Hematopoietic multipotent progenitor cell treated with erythropoietin and hydrocortisone succinate and interleukin-3 and kit ligand, for 4 days (in vitro differentiated cells): Measurements from ENCODE around the gene CMYA5.

Source experiments
- DNase-seq: peaks from one replicate; pipeline ENCODE4 v3.0.0-alpha.2; 2015

CMYA5 gene

DNA sequence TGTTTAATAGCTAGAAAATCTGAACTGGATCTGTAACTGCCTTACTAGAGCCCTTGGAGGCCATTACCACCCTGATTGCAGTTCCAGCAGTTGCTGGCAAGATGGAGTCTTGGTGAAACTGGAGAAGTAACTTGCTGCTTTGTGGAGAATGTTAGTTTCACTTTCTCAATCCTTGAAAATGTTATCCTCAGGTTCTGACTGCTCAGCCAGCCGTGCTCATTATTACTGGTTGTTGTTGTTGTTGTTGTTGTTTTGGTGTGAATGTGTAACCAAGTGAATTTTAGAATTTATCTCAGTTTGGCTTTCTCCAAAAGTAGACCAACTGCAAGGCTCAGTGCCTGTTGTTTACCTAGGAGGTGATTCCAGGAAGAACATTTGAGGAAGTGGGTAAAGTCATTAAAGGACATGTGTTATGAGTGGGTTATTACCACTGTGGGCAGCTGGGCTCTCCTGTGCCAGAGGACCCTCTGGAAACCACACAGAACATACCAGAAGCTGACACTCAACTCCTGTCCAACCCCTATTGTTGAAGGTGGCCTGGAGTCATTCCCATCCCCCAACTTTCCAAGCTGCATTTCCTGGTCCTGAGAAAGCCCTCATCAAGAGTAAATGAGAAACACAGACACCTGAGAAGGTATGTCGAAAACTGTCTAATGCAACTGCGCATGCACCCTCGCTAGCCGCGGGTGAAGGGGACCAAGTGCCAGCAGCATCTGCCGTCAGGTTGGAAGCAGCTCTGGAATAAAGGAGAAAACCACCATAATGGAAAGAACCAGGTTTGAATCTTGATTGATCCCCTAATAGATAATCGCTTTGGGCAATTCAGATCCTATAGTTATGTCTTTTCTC is 111.6 kb downstream of the CMYA5 start:
- peak; percentile 29 for DNase-seq

DNA sequence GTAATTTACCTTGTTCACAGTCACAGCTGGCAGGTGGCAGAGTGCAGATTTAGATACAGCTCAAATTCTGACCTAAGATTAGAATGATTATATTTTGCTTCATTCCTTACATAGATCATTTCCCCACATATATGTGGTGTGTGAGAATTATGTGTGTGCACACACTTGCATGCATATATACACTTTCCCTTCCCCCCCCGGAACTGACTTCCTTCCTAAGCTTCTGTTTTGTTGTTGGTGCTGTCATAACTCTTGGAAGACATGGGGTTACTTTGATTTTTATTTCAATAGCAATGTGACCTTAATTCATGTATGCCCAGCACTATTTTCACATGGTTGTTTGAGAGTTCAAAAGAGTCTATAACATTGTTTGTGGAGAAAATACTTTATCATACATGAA is 112.8 kb downstream of the CMYA5 start:
- peak; percentile 8 for DNase-seq

DNA sequence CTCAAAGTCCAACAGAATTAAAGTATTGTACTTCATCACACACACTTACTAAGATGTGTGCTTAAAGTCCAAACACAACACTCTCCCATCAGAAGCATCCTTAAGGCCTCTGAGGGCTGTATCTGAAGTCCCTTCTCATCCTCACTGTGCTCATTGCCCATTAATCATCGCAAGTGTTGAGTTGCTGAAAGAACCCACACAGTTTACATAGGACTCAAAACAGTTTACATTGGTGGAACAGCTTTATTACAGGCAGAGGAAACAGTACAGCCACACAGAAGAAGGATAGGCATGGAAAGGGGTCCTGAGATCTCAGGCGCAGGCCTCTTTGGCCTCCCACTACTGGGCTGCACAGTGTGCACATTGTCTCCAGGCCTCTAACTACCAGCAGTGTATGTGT is 113.4 kb downstream of the CMYA5 start:
- DNase-seq, result no peak

DNA sequence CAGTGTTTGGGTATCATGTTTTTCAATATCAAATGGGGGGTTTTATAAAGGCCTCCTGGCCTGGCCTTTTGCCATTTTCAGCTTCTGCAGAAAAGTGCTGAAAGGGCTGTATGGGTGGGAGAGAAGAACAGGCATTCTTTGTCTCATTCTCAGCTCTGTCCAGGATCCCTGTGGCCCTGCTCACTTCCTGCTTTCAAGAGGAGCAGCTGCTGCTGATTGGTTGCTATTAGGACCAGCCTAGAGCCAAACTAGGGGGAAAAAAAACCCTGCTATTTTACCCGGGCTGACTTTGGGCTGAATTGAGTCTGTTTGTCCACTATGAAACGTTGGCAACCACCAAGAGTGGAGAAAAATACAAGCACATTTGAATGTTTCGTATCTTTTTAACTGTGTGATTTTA is 117.1 kb downstream of the CMYA5 start:
- peak; percentile 43 for DNase-seq

DNA sequence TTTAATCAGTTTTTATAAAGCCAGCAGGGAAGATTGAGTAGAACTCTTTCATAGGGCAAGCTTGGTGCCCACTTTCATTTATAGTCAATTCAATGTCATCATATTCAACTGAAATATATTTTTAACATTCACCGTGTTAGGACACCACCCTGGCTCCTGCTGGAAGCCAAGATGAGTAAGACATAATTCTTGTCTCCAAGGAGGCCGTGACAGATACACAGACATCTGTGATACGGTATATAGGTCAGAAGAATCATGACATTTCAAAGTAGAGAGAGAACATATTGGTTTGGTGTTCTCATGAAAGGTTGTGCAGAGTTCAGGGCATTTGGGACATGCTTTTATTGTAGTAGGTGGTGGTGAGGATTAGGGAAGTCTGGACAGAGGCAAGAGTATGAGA is 120.1 kb downstream of the CMYA5 start:
- no peak for DNase-seq

DNA sequence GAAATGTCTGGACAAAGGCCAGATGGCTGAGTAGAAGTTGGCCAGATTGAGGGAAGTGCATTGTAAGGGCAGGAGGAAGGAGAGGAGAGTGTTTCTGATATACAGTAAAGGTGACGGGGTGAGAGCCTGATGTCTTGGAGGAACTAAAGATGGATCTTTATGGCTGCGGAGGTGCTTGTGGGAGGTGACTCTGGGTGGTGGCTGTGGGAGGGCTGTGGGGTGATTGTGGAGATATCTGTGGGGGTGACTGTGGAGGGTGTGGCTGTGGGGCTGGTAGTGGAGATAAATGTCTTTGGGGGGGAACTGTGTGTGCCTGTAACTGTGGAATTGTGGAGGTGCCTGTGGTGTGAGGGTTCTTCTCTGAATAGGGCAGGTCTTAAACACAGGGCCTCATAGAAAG is 121.4 kb downstream of the CMYA5 start:
- peak; percentile 88 for DNase-seq

DNA sequence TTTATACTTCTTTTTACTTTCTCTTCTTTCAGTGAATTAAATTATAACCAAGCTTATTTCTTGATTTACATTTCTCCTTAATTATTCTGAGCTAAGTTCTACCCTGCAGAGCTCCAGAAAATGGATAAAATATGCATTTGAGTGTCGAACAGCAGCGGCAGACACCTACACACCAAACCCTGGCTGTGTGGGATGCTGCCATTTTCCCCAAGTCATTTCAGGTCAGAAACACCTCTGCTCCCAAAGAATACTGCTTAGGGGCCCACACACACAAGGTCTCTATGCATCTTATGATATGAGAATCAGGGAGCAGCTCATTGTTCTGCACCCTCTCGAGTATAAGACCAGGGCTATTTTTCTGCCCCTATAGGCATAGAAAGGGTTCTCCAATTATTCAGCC is 122.3 kb downstream of the CMYA5 start:
- no peak for DNase-seq

DNA sequence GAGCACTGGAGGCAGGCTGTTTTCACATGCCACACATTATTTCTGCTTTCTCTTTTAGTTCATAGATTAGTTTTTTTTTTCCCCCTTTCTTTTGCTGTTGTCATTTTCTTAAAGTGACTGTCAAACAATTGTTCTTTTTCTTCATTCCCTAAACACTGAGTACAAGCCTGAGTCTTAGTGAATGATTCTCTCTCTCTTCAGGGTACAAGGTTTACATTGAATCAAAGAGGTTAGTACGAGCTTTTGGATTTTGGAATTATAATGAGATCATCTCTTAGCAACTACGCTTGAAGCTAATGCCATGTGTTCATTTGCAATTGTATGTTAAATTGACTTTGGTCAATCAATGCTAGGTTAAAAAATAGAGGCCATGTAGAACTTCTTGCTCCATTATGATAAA is 125.1 kb downstream of the CMYA5 start:
- no peak for DNase-seq

DNA sequence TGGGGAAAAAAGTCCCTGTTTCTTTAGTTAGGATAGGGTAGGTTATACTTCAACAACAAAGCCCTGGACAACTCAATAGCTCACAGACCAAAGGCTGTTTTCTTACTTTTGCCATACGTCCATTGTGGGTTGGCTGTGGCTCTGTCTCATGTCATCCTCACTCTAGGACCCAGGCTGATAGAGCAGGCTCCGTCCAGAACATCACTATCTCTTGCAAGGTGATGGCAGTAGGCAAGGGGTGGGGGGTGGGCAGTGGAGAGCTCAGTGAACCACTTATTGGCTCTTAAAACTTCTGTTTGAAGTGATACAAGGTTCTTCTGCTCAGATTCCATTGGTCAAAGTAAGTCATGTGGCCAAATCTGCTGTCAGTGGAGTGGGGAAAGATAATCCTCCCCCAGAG is 126.4 kb downstream of the CMYA5 start:
- DNase-seq, result no peak

DNA sequence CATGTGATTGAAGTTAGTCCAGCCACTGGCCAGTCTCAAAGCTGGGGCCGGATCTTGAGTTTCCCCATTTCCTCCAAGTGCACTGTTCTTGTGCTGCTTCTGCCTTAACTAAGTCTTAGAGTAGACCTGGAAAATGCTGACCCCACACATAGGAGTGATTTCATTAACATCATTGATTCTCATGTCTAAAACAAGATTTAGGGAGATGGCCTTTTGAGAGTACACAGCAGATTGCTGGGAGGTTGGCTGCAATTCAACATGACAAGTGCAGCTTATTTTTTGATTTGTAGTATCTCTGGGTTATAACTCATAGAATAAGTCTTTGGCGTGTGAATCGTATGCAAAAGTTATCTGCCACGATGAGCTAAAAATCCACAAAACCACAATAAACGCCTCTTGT is 131.0 kb downstream of the CMYA5 start:
- no peak for DNase-seq

DNA sequence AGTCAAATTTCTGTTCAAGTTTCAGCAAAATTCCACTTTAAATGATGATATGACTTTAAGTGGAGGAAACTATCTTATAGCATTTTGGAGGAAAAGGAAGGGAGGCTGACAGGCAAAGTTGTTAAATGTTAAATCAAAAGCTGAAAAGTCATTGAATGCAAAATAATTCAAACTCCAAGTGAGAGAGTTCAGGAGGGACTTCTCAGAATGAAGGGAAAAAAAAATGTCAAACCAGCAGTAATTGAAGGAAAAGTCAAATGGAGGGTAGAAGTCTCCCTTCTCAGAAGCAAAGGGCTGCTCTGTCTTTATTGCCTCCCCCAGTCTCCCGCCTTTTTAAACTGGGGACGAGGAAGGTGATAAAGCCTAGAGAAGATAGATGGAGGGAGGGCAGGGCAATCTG is 134.8 kb downstream of the CMYA5 start:
- no peak for DNase-seq

DNA sequence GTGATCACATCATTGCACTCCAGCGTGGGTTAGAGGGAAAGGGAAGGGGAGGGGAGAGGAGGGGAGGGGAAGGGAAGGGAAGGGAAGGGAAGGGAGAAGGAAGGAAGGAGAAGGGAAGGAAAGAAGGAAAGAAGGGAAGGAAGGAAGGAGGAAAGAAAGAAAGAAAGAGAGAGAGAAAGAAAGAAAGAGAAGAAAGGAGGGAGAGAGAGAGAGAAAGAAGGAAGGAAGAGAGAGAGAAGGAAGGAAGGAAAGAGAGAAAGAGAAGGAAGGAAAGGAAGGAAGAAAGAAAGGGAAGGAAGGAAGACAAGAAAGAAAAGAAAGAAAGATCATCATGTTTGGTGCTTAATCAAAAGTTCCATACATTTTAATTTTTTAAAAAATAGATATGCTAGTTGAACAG is 136.2 kb downstream of the CMYA5 start:
- no peak for DNase-seq

DNA sequence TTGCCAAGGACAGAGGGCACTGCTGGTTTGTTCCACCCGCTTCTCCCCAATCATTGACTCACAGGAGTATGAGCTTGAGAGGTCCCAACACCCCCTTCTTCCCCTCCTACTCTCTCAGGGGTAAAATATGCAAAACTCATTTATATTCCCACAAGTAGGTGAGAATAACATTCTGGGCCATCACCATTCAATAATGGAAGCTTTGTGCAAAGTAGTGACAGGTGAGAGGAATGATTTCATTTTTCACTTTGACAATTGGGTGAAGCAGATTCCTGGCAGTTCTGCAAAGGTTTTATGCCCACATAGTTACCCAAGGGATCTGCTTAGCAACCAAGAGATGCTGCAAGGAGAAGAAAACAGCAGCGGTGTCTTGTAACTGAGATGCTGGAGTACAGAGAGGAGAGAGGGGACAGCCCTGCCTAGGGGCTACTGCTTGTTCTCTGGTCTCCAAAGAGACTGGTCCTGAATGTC is 137.6 kb downstream of the CMYA5 start:
- DNase-seq, result no peak

DNA sequence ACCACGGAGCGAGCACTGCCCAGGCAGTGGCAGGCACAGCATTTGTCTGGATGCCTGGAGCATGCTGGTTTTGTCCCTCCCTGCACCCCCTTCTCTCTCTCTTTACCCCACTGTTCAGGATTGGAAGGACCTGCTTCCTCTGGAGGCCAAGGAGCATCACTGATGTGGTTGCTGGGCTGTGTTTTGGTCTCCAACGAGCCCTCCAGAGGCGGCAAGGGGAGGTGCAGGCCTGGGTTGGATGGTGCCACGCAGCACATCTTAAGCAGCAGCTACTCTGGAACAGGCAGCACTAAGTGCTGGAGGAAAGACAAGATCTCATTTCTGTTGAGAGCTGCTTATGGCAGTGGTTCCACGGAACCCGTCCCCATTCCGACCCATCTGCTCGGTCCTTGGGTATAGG is 139.6 kb downstream of the CMYA5 start:
- peak; percentile 41 for DNase-seq

DNA sequence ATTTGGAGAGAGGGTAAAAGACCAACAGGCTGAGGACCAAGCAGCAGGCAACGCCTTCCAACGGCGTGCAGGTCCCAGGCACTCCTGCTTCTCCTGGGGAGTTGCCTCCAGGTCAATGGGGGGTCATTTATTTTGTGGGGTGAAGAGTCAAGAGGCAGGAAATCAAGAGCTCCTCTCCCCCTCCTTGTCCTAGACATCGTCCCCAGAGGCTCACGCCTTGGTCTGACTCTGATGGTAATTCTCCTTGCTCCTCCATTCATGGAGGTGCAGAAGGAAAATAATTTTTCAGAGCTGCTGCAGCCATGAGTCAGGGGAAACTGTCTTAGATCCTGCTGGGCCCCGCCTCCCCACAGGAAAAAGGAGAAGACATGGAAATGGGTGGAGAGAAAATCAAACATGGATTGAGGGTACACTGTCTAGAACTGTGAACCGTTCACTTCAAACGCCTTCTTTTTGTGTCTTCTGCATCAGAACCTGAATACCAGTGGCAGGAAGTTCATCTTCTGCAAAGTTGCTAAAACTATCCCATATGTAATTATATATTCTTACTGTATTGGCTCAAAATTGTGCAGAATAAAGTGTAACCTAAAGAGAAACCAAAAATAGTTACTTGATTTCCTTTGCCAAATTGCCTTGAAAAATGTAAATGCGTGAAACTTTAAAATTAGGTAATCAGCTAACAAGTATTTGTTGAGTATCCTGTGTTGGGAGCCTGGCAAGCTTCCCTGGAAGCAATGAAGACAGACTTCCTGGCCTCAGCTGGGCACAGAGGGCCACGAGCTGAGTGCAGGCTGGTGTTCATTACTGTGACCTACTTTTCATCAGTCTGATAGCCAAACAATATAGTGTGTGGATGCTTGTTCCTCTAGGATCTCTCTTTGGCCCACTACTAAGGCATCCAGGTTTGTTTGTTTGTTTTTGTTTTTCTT is 142.0 kb downstream of the CMYA5 start:
- no peak for DNase-seq

DNA sequence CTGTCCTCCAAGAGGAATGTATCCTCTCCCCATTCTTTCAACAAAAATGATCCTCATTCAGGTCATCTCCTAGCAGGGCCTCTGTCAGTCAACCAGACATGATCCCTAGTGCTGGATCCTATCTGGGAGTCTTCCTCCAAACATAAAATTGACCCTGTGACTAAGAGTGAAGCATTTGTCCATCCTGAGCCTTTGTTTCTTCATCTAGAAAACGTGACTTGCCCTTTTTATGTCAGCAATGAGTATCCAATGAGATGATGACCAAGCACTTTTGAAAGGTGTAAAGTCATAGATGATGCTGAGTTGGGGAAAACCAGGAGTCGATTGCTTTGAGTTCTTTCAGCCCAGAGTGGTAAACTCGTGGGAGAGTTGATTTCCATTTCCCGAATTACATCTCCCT is 143.3 kb downstream of the CMYA5 start:
- DNase-seq, result no peak

DNA sequence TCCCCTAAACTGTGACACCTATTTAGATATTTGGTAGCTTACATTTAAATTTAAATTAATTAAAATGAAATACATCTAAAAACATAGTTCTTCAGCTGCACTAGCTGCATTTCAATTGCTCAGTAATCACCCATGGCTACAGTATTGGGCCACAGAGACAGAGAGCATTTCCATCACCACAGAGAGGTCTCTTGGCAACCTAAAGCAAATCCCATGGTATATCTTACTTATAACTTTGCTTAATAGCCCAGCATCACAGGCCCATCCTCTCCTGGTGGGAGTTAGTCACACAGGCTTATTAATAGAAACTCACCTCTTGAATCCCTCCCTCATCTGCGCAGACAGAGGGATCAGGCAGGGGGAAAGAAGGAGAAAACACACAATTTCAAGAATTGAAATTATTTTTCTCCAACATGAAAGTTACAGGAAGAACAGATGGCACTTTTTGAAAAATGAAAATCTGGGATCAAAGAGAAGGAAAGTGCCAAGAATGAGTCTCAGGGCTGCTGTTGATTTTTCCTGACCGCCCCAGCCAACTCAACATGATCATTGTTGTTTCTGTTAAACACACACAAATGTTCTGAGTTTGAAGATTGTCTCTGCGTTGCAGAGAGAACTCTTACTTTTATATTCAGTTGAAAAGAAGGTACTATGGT is 144.6 kb downstream of the CMYA5 start:
- DNase-seq, result no peak

DNA sequence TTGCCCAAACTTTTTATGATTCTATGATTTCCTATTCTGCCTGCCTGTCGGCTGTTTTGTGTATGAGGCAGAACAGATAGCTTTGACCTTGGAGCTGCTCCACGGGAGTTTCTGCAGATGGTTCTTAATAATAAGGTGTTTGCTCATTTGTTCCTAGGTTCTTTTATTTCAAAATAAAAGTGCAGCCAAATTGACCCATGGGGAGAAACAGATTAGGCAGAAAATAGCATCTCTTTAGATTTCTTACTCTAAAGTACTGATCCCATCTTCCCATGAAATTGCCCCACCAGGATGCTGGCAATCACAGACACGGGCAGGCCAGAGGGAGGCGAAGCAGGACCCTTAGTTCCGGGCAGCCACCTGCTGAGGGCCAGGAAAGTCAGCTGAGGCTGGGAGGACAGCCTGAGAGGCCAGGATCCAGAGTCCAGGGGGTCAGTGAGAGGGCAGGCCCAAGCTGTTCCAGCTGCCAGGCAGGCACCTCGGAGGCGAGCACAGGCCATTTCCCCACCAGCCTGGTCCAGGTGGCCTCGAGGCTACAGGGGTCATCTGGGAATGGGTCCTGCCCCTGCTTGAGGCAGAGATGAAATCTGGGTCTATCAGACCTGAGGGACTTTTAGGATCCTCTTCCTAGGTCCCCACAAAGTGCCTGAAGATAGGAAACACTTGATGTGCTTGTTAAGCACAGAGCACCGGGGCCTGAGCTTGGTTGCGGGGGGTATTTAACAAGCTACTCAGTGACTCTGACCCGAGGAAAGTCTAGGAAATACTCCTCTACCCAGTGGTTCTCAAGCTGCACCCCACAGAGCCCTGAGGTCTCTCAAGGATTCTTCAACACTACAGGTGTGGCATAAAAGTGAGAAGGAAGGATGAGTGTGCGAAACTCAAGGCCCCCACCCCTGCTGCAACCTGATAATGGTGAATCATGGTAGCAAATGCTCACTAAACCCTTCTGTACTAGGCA is 145.4 kb downstream of the CMYA5 start:
- no peak for DNase-seq

DNA sequence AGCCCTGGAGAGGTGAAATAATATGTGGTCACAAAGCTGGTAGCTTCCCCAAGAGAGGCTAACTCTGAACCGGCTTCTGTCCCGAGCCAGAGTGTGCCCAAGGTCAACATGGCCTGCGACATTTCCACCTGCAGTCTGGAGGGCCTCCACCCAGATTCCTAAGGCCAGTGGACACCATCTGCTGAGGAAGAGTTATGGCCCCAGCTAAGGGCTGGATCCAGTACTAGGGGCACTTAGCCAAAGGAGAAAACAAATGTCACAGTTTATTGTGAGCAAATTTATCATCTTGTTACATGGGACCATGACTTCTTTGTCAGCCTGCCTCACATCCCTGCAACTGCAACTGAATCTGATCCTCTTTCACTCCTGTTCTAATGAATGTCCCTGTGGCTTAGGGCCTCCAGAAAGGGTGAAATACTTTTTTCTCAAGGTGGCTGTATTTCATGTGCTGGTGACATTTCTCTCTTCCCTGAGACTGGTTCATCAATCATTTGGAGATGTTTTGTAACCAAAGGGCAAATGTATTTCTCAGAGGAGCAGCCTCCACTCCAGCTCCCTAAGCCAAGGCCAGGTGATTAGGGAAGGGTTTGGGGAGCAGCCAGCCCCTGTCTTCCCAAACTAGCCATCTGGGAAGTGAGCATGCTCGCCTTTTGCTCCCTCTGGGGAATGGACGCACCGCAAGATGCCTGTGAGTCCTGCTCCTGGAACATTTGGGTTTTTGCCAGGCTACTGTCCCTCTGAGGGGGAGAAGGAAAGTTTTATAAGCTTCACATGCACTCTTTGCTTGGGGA is 148.3 kb downstream of the CMYA5 start:
- DNase-seq, result no peak

DNA sequence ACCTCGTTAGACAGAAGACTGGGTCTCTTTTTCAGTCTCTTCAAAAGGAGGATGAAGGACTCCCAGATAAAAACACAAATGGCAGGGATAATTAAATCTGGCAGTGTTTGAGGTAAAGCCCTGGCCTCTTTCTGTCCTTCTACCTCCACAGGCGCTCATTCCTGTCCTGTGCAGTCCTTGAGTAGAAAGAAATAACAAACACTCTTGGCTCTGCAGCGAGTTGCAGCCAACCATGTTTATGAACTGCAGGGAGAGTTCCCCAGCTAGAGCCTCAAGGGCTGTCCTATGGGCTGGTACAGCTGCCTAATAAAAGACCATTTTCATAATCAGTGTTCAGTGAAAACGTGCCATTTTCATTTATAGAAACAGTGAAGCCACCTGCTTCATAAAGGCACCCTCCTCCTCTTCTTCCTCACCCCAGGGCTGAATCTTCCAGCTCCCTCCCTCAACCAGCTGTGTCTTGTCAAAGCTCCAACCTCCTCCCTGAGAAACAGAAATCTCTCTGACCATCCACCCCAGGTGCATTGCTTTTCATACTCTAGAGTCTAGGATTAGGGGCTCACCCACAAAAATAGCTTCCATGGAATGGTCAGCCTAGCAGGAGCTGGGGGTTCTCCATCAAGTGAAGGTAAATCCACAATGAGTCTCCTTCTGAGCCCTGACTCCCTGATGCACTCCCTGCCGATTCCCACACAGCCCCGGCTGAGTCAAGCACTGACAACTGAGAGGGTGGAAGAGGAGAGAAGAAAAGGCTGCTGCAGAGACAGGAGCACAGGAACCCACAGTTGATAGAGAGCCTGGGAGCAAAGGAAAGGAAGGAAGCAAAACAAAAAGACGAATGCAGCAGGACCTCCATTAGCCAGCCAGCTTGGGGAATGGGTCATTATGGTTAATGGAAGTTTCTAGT is 150.7 kb downstream of the CMYA5 start:
- DNase-seq, result no peak
